Body of pancreas (tissue), 4 donors: ENCODE data around the gene FBXL17. TPM values are rescaled to one million over a fixed set of nuclear protein-coding genes. Genes with fewer than 3 reads are reported as not detected.

ENCODE experiments used
- ATAC-seq: fragments of 150-250 bp; one replicate; pipeline ENCODE4 v1.9.1; 2016
- DNase-seq, 4 donors: peaks; one replicate each; pipeline ENCODE4 v3.0.0-alpha.2; 2019
- H3K27ac ChIP-seq, 4 donors: fragments of 200-600 bp; sonication (generic); 1 replicate in 3 of 4; 2 replicates in 1 of 4; pipeline versions ENCODE4 v1.5.1 to v1.6.1; 2016 to 2019; ENCODE audit warnings: mild to moderate bottlenecking in 1 of 4, mixed read lengths in 1 of 4, moderate library complexity in 1 of 4
- H3K27me3 ChIP-seq, 2 donors: fragments of 200-600 bp; sonication (generic); one replicate each; pipeline ENCODE4 v1.6.0; 2016; ENCODE audit warnings: mild to moderate bottlenecking in 1 of 2
- H3K36me3 ChIP-seq, 2 donors: fragments of 200-600 bp; sonication (generic); replicated peaks in 1 of 2; 2 replicates each; pipeline ENCODE4 v1.5.1; 2016; ENCODE audit warnings: low read depth in 2 of 2; ENCODE audit not compliant: insufficient read depth in 1 of 2
- H3K4me1 ChIP-seq: fragments of 200-600 bp; sonication (generic); one replicate; pipeline ENCODE4 v1.6.0; 2016
- H3K4me3 ChIP-seq, 2 donors: fragments of 200-600 bp; sonication (generic); 1 replicate in 1 of 2; 2 replicates in 1 of 2; pipeline ENCODE4 v1.5.1; 2016 to 2019
- H3K9me3 ChIP-seq, 3 donors: fragments of 200-600 bp; sonication (generic); 1 replicate in 2 of 3; 2 replicates in 1 of 3; pipeline ENCODE4 v1.5.1; 2016
- CTCF ChIP-seq, 7 experiments: fragments of 450-650 bp in 4 of 7; fragments of 200-600 bp in 3 of 7; sonication (generic) in 3 of 7; IDR thresholded peaks; one replicate each; pipeline ENCODE4 v1.5.1; 2016 to 2019; ENCODE audit warnings: antibody characterized with exemption in 7 of 7
- POLR2A ChIP-seq, 3 donors: fragments of 450-650 bp; IDR thresholded peaks; one replicate each; pipeline ENCODE4 v1.6.1; 2016; ENCODE audit warnings: antibody characterized with exemption in 3 of 3, mild to moderate bottlenecking in 2 of 3
- WGBS, 2 donors: methylation state at CpG; one replicate each; pipeline ENCODE4 v1.1.5; 2017; 5-methylcytosine and 5-hydroxymethylcytosine counted together
- intact Hi-C: fragments of 100-400 bp; cut with DNase I; formaldehyde crosslinking; loops from one replicate; pipeline ENCODE4 v1.15.1; 2023
- total RNA-seq, 2 donors: library from RNA; depleted of rRNA; stranded (reverse); fragments of >200 nt; gene quantifications; one replicate each; pipeline ENCODE4 v1.1.0, GENCODE V29; 2016

The FBXL17 gene
- total RNA-seq, 2 donors from 2014 or later: 5.3 to 13.5 TPM

- ATAC-seq (no peak), DNase-seq (no peak)
- Histone ChIP-seq H3K4me3 (no peak overlapping the region), H3K27me3 (no peaks in the 10 kb centered on the region), H3K27ac (no peak overlapping the region), H3K9me3 (no peaks in the 10 kb centered on the region), H3K36me3 (no peaks in the 10 kb centered on the region), H3K4me1 (no peaks in the 10 kb centered on the region)
- TF ChIP-seq CTCF (IDR thresholded peaks at IDR 0.05) (no peak), POLR2A (IDR thresholded peaks at IDR 0.05) (no peak)
- 73 to 85% methylated on average over 2 of the region's 2 CpGs for WGBS, 2 donors
- intact Hi-C loops: no loop called here
Measured at GRCh38 chr5:108193021-108193795, 188.7 kb downstream of the FBXL17 start.

DNA sequence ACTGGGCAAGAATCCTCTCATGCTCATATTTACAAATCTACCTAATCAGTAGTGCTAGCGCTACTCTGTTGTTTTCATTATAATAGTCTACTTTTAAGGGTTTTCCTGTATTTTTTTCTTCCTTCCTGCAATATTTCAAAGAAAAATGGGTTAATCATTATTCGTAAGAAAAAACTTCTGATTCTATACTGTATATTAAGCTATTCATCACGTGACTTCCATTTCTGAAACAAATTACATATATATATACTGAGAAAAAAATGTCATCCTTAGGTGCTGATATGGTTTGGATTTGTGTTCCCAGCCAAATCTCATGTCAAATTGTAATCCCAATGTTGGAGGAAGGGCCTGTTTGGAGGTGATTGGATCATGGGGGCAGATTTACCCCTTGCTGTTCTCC, 197.0 kb downstream of the FBXL17 start:
- DNase-seq: no peak
- Histone ChIP-seq H3K9me3 (no peaks in the 10 kb centered on the region), H3K4me3 (no peak overlapping the region), H3K27me3 (no peaks in the 10 kb centered on the region), H3K27ac (no peak overlapping the region), H3K4me1 (no peaks in the 10 kb centered on the region), H3K36me3 (no peaks in the 10 kb centered on the region)
- ATAC-seq: no peak
- intact Hi-C loops: no loop called here
- 79 to 87% methylated on average over 3 of the region's 3 CpGs for WGBS, 2 donors
- no peak for TF ChIP-seq CTCF (IDR thresholded peaks at IDR 0.05)
- no peak for TF ChIP-seq POLR2A (IDR thresholded peaks at IDR 0.05)

- intact Hi-C loops: no loop called here
- Histone ChIP-seq H3K27ac (no peak overlapping the region), H3K36me3 (no peaks in the 10 kb centered on the region), H3K27me3 (no peaks in the 10 kb centered on the region), H3K4me3 (no peak overlapping the region), H3K9me3 (no peaks in the 10 kb centered on the region), H3K4me1 (no peaks in the 10 kb centered on the region)
- TF ChIP-seq POLR2A (IDR thresholded peaks at IDR 0.05): no peak
- no peak for TF ChIP-seq CTCF (IDR thresholded peaks at IDR 0.05)
- WGBS, 2 donors: 76 to 79% methylated on average over 7 of the region's 7 CpGs
- ATAC-seq (no peak), DNase-seq (no peak)
Measured at GRCh38 chr5:108181975-108182374, 199.9 kb downstream of the FBXL17 start.

- Histone ChIP-seq H3K27me3 (no peaks in the 10 kb centered on the region), H3K4me1 (no peaks in the 10 kb centered on the region), H3K36me3 (no peaks in the 10 kb centered on the region), H3K27ac (no peak overlapping the region), H3K9me3 (no peaks in the 10 kb centered on the region), H3K4me3 (no peak overlapping the region)
- TF ChIP-seq POLR2A (IDR thresholded peaks at IDR 0.05): no peak
- TF ChIP-seq CTCF (IDR thresholded peaks at IDR 0.05): no peak
- ATAC-seq (no peak), DNase-seq (no peak)
- intact Hi-C loops: no loop called here
Measured at GRCh38 chr5:108174286-108174685, 207.6 kb downstream of the FBXL17 start.

DNA sequence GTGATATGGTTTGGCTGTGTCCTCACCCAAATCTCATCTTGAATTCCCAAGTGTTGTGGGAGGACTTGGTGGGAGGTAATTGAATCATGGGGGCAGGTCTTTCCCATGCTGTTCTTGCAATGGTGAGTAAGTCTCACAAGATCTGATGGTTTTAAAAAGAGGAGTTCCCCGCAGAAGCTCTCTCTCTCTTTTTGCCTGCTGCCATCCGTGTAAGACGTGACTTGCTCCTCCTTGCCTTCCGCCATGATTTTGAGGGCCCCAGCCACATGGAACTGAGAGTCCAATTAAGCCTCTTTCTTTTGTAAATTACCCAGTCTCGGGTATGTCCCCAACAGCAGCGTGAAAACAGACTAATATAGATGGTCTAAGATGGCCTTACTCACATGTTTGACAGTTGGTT, 210.1 kb downstream of the FBXL17 start:
- intact Hi-C loops: no loop called here
- Histone ChIP-seq H3K27ac (no peak overlapping the region), H3K36me3 (no peaks in the 10 kb centered on the region), H3K9me3 (no peaks in the 10 kb centered on the region), H3K27me3 (no peaks in the 10 kb centered on the region), H3K4me3 (no peak overlapping the region), H3K4me1 (no peaks in the 10 kb centered on the region)
- DNase-seq (no peak), ATAC-seq (no peak)
- WGBS, 2 donors: 94 to 100% methylated on average over 6 of the region's 6 CpGs
- no peak for TF ChIP-seq CTCF (IDR thresholded peaks at IDR 0.05)
- no peak for TF ChIP-seq POLR2A (IDR thresholded peaks at IDR 0.05)
